Adrenal gland (tissue), 5 donors: ENCODE results near the gene C6orf141.

Experiments used
- POLR2A ChIP-seq, 2 donors: fragments of 450-650 bp; IDR thresholded peaks; one replicate each; pipeline ENCODE4 v1.6.1; 2017; ENCODE audit warnings: antibody characterized with exemption in 2 of 2, mild to moderate bottlenecking in 2 of 2, moderate library complexity in 1 of 2
- TF ChIP-seq, protein P1 (sequence below), 6 experiments: fragments of 450-650 bp in 4 of 6; fragments of 200-600 bp in 2 of 6; sonication (generic) in 1 of 6; IDR thresholded peaks; 1 replicate in 5 of 6; 2 replicates in 1 of 6; pipeline versions ENCODE4 v1.5.1 to v1.8.0; 2016 to 2021; ENCODE audit warnings: antibody characterized with exemption in 6 of 6, mild to moderate bottlenecking in 2 of 6, moderate library complexity in 1 of 6
- donor health status: DM: no; HTN: no; CAD: no.

DNA sequence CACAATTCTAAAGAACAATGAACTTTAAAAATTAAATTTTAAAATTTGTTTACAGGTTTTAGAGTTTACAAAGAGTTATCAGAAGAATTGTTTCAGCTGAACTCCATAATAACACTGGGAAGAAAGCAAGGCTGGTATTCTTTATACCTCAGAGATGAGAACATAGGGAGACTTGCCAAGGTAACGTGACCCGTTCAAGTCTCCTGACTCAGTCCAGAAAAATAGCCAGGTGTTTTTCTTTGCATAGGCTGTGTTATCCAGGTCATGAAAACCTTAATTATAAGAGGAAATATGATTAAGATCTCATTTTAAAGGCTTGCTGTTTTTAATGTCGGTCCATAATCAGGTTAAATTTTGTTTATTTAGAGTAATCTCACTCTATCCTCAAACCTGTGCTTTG lies 8.5 kb upstream of the C6orf141 start:
- TF ChIP-seq, protein P1, sequence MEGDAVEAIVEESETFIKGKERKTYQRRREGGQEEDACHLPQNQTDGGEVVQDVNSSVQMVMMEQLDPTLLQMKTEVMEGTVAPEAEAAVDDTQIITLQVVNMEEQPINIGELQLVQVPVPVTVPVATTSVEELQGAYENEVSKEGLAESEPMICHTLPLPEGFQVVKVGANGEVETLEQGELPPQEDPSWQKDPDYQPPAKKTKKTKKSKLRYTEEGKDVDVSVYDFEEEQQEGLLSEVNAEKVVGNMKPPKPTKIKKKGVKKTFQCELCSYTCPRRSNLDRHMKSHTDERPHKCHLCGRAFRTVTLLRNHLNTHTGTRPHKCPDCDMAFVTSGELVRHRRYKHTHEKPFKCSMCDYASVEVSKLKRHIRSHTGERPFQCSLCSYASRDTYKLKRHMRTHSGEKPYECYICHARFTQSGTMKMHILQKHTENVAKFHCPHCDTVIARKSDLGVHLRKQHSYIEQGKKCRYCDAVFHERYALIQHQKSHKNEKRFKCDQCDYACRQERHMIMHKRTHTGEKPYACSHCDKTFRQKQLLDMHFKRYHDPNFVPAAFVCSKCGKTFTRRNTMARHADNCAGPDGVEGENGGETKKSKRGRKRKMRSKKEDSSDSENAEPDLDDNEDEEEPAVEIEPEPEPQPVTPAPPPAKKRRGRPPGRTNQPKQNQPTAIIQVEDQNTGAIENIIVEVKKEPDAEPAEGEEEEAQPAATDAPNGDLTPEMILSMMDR (IDR thresholded peaks at IDR 0.05), result no peak
- no peak for TF ChIP-seq POLR2A (IDR thresholded peaks at IDR 0.05)
